CD4-positive, alpha-beta memory T cell (primary cell): Measurements from ENCODE around the gene TMUB2. TPM values are rescaled to one million over a fixed set of nuclear protein-coding genes. Genes with fewer than 3 reads are reported as not detected.

Experiments
- CTCF ChIA-PET: fragments of 350-600 bp; sonication (Branson Sonifier 250); formaldehyde crosslinking; loops from one replicate; lab custom pipeline; 2021; ENCODE audit warnings: inconsistent platforms; ENCODE audit not compliant: partially characterized antibody; lab: Charles Lee
- POLR2A ChIA-PET: fragments of 350-600 bp; sonication (Branson Sonifier 250); formaldehyde crosslinking; loops from one replicate; lab custom pipeline; 2021; ENCODE audit not compliant: partially characterized antibody; lab: Charles Lee
- DNase-seq, 5 donors: peaks; one replicate each; pipeline versions ENCODE4 v3.0.0 to v3.0.0-alpha.2; 2020 to 2022; ENCODE audit warnings: mixed read lengths in 1 of 5
- H3K27ac ChIP-seq: one replicate; pipeline ENCODE4 v1.7.0; 2013; ENCODE audit warnings: low read depth, low read length
- H3K27me3 ChIP-seq: 2 replicates; pipeline ENCODE4 v1.7.0; 2013; ENCODE audit warnings: mild to moderate bottlenecking, low read length, moderate library complexity; ENCODE audit not compliant: insufficient read depth
- H3K36me3 ChIP-seq: 2 replicates; pipeline ENCODE4 v1.7.0; 2013; ENCODE audit warnings: mild to moderate bottlenecking, low read length, moderate library complexity; ENCODE audit not compliant: insufficient read depth
- H3K4me1 ChIP-seq: 2 replicates; pipeline ENCODE4 v1.7.0; 2013; ENCODE audit warnings: mild to moderate bottlenecking, low read length, moderate library complexity; ENCODE audit not compliant: insufficient read depth
- H3K4me3 ChIP-seq, 2 donors: one replicate each; pipeline ENCODE4 v1.7.0; 2013; ENCODE audit warnings: low read length in 2 of 2, mild to moderate bottlenecking in 1 of 2
- H3K9me3 ChIP-seq, 2 donors: one replicate each; pipeline ENCODE4 v1.7.0; 2013; ENCODE audit warnings: low read length in 2 of 2, control low read depth in 1 of 2; ENCODE audit not compliant: control insufficient read depth in 1 of 2
- H3K27ac Mint-ChIP-seq, 7 donors: one replicate each; pipeline ENCODE4 v1.8.0; 2020 to 2021; ENCODE audit warnings: mixed read lengths in 7 of 7, mild to moderate bottlenecking in 6 of 7, inconsistent platforms in 3 of 7, moderate library complexity in 3 of 7
- H3K27me3 Mint-ChIP-seq, 2 donors: one replicate each; pipeline ENCODE4 v1.8.0; 2020 to 2021; ENCODE audit warnings: mixed read lengths in 2 of 2
- H3K36me3 Mint-ChIP-seq, 2 donors: one replicate each; pipeline ENCODE4 v1.8.0; 2020 to 2021; ENCODE audit warnings: mixed read lengths in 2 of 2, inconsistent platforms in 1 of 2, mild to moderate bottlenecking in 1 of 2
- H3K4me1 Mint-ChIP-seq, 4 donors: one replicate each; pipeline ENCODE4 v1.8.0; 2020 to 2021; ENCODE audit warnings: mixed read lengths in 4 of 4, mild to moderate bottlenecking in 1 of 4
- H3K4me3 Mint-ChIP-seq, 8 donors: one replicate each; pipeline ENCODE4 v1.8.0; 2020 to 2021; ENCODE audit warnings: mixed read lengths in 8 of 8, mild to moderate bottlenecking in 7 of 8, moderate library complexity in 6 of 8, inconsistent platforms in 3 of 8
- H3K9me3 Mint-ChIP-seq, 8 donors: one replicate each; pipeline ENCODE4 v1.8.0; 2020 to 2021; ENCODE audit warnings: mixed read lengths in 8 of 8, mild to moderate bottlenecking in 5 of 8, inconsistent platforms in 3 of 8, moderate library complexity in 1 of 8
- intact Hi-C: fragments of 100-400 bp; cut with micrococcal nuclease; formaldehyde crosslinking; loops from one replicate; pipeline ENCODE4 v1.15.1; 2023
- polyA plus RNA-seq, 2 donors: library from polyadenylated mRNA; unstranded; fragments of 300-500 nt; fragmentation: Illumina TruSeq; gene quantifications; one replicate each; pipeline ENCODE4 v1.2.3, GENCODE V29; 2021
- total RNA-seq, 2 experiments: library from RNA; stranded (reverse); gene quantifications; one replicate each; pipeline ENCODE4 v1.2.3, GENCODE V29; 2021

Gene TMUB2
- total and polyA plus RNA-seq, 4 experiments from 2014 or later: 35.3 to 47.9 (median 40.4) TPM

GRCh38 chr17:44207743-44208142, 21.0 kb downstream of the TMUB2 start:
- Mint-ChIP-seq H3K4me1 (peaks cover 22 to 54% (median 29%) of the 10 kb centered on the region in 4 donors), H3K9me3 (no peaks in the 10 kb centered on the region), H3K27me3 (no peaks in the 10 kb centered on the region), H3K4me3 (no peak overlapping the region), H3K36me3 (peaks cover 13 to 34% of the 10 kb centered on the region in 2 donors), H3K27ac (peak overlapping the region in 1 of 7 donors; percentile 90)
- no peaks in the 10 kb centered on the region for H3K27me3 ChIP-seq
- ChIA-PET CTCF (interaction anchor here (3.0 to 6.8 kb wide), 2 partner anchors 9 to 123 kb away, joined by 19 to 107 read pairs; no protein-coding TSS in a partner anchor), POLR2A (interaction anchor here (1.0 to 15.7 kb wide), 6 partner anchors 8 to 117 kb away, joined by 3 to 325 read pairs (median 66); partner anchors contain the start of genes ATXN7L3, HDAC5, SLC25A39 and TMUB2)
- peaks cover 38% of the 10 kb centered on the region for H3K4me1 ChIP-seq
- no peak overlapping the region for H3K27ac ChIP-seq
- H3K4me3 ChIP-seq: no peak overlapping the region
- peaks cover 35% of the 10 kb centered on the region for H3K36me3 ChIP-seq
- DNase-seq: no peak
- intact Hi-C loops: no loop called here
- no peaks in the 10 kb centered on the region for H3K9me3 ChIP-seq

GRCh38 chr17:44209786-44210341, 23.1 kb downstream of the TMUB2 start:
- Mint-ChIP-seq H3K36me3 (peaks cover 25 to 47% of the 10 kb centered on the region in 2 donors), H3K4me1 (peaks cover 18 to 57% (median 30%) of the 10 kb centered on the region in 4 donors), H3K27ac (peak overlapping the region; percentile 25 to 91 (median 76)), H3K9me3 (no peaks in the 10 kb centered on the region), H3K4me3 (peak overlapping the region in 6 of 8 donors; percentile 11 to 78 (median 54)), H3K27me3 (no peaks in the 10 kb centered on the region)
- Histone ChIP-seq H3K27me3 (no peaks in the 10 kb centered on the region), H3K4me1 (peaks cover 37% of the 10 kb centered on the region), H3K4me3 (no peak overlapping the region), H3K36me3 (peaks cover 46% of the 10 kb centered on the region), H3K9me3 (no peaks in the 10 kb centered on the region), H3K27ac (peak overlapping the region; percentile 47)
- intact Hi-C loops: loop anchor here (1.0 kb wide), 3 partner anchors 8 to 121 kb away; no protein-coding TSS in a partner anchor
- ChIA-PET CTCF (interaction anchor here (0.6 to 6.8 kb wide), 33 partner anchors 8 to 299 kb away, joined by 3 to 107 read pairs (median 7); partner anchors contain the start of genes FAM171A2, GRN, HDAC5 and RUNDC3A), POLR2A (interaction anchor here (0.6 to 15.7 kb wide), 15 partner anchors 9 to 140 kb away, joined by 3 to 325 read pairs (median 6); partner anchors contain the start of genes ATXN7L3, GRN, HDAC5 and SLC25A39)
- DNase-seq: no peak

DNA sequence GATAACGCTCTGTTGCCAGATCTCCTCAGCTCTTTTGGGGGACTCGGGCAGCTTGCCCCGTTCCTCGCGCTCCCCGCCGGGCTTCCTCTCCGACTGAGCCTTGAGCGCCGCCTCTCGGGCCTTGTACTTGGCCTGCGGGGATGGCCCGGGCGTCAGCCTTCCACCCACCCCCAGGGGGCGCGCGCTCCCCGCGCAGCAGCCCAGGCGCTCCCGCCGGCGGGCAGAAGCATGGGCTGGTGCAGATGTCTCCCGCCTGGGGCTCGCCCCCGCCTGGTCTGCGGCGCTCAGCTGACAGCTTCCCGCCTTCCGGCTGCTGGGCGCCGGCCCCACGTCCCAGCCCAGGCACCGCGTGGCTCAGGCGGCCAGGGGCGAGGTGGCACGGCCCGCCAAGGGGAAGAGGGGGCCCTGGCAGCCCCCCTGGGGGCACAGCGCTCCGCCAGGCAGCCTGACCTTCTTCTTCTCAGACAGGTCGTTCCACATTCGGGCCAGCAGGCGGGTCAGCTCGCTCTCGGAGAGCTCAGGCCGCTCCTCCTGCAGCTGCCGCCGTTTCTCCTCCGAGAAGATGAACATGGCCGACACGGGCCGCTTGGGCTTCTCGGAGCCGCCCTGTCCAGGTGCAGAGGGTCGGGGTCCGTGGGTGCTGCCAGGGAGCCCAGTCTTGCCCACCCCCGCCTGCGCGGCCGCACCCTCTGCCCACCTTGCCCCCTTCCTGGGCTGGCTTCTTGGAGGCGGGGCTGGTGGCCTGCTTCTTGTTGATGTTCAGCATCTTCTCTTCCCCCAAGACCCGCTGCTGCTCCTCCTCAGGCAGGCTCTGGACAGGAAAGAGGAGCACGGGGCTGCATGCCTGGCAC, 23.8 kb downstream of the TMUB2 start:
- peaks cover 25 to 64% (median 36%) of the 10 kb centered on the region in 4 donors for H3K4me1 Mint-ChIP-seq
- H3K4me3 Mint-ChIP-seq: peak overlapping the region in 6 of 8 donors; percentile 11 to 78 (median 54)

DNA sequence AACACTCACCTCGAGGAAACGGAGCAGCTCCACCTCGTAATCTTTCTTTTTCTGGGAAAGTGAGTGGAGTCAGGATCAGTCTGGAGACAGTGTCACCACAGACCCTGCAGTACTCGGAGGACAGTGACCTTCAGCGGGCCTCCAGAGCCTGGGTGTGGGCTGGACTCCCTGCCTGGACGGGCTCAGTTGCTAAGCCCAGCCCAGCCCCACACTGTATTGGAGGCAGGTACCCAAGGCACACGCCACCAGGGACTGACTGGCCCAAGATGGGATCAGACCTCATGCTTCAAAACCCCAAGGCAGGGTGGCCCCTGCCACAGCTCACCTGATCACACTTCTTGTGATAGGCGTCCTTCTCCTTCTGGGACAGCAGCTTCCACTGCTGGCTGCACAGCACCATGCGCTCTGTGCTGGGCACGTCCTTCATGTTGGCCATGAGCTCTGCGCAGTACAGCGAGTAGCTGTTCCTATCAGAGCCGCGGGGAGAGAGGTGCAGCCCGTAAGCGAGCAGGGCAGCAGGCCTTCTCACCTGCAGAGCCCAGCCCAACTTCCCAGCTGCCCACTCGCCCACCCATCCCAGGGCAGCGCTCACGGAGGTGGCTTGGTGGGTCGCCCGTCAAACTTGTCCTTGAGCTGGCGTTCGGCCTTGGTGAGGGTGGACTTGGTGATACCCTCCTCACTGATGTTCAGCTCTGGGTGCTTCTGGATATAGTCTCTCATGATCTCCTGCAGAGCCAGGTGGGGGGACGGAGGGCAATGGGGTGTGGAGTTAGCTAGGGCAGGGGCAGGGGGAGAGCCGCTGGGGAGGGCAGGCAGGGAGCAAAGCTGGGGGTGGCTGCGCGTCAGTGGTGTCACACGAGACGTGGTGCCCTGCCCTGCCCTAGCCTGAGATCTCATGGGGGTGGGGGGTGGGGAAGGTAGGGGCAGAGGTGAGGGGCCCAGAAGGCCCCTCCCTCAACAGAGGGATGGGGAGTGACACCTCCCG, 24.8 kb downstream of the TMUB2 start:
- H3K4me1 Mint-ChIP-seq: peaks cover 27 to 69% (median 44%) of the 10 kb centered on the region in 4 donors
- intact Hi-C loops: no loop called here

More for the DNA sequence above, 23.8 kb downstream of the TMUB2 start:
- H3K27me3 Mint-ChIP-seq: no peaks in the 10 kb centered on the region
- ChIA-PET CTCF (interaction anchor here (0.6 to 6.8 kb wide), 32 partner anchors 8 to 299 kb away, joined by 3 to 107 read pairs (median 7); partner anchors contain the start of genes FAM171A2, GRN, RUNDC3A and SLC25A39), POLR2A (interaction anchor here (0.6 to 15.7 kb wide), 17 partner anchors 8 to 145 kb away, joined by 3 to 325 read pairs (median 5); partner anchors contain the start of genes ATXN7L3, GRN, HDAC5 and SLC25A39)
- H3K9me3 Mint-ChIP-seq: no peaks in the 10 kb centered on the region
- H3K9me3 ChIP-seq: no peaks in the 10 kb centered on the region
- peak; percentile 86 to 93 (median 92) for DNase-seq
- H3K4me3 ChIP-seq: no peak overlapping the region
- peaks cover 44% of the 10 kb centered on the region for H3K4me1 ChIP-seq
- intact Hi-C loops: loop anchor here (1.0 kb wide), 3 partner anchors 8 to 121 kb away; no protein-coding TSS in a partner anchor
- H3K27ac ChIP-seq: peak overlapping the region; percentile 47
- H3K27ac Mint-ChIP-seq: peak overlapping the region; percentile 25 to 91 (median 76)
- peaks cover 53% of the 10 kb centered on the region for H3K36me3 ChIP-seq
- peaks cover 32 to 53% of the 10 kb centered on the region in 2 donors for H3K36me3 Mint-ChIP-seq
- H3K27me3 ChIP-seq: no peaks in the 10 kb centered on the region

GRCh38 chr17:44212507-44213402, 26.0 kb downstream of the TMUB2 start:
- no peak overlapping the region for H3K4me3 ChIP-seq
- intact Hi-C loops: no loop called here
- Mint-ChIP-seq H3K9me3 (peaks cover 0 to 4% (median 0%) of the 10 kb centered on the region in 8 donors), H3K27ac (peak overlapping the region in 2 of 7 donors; percentile 68 to 91), H3K27me3 (no peaks in the 10 kb centered on the region), H3K4me3 (peak overlapping the region in 3 of 8 donors; percentile 25 to 57 (median 29)), H3K4me1 (peaks cover 37 to 81% (median 54%) of the 10 kb centered on the region in 4 donors), H3K36me3 (peaks cover 45 to 65% of the 10 kb centered on the region in 2 donors)
- no peak for DNase-seq
- no peak overlapping the region for H3K27ac ChIP-seq
- ChIA-PET POLR2A (interaction anchor here (0.7 to 15.7 kb wide), 13 partner anchors 6 to 141 kb away, joined by 3 to 325 read pairs (median 5); partner anchors contain the start of genes ATXN7L3, GRN, HDAC5 and SLC25A39), CTCF (interaction anchor here (1.4 to 6.8 kb wide), 6 partner anchors 8 to 138 kb away, joined by 3 to 107 read pairs (median 40); partner anchors contain the start of genes GRN and UBTF)
- peaks cover 65% of the 10 kb centered on the region for H3K4me1 ChIP-seq
- H3K9me3 ChIP-seq: no peaks in the 10 kb centered on the region
- no peaks in the 10 kb centered on the region for H3K27me3 ChIP-seq
- peaks cover 56% of the 10 kb centered on the region for H3K36me3 ChIP-seq

More for the DNA sequence above, 24.8 kb downstream of the TMUB2 start:
- Histone ChIP-seq H3K9me3 (no peaks in the 10 kb centered on the region), H3K27me3 (no peaks in the 10 kb centered on the region), H3K4me1 (peaks cover 54% of the 10 kb centered on the region), H3K4me3 (no peak overlapping the region), H3K27ac (no peak overlapping the region), H3K36me3 (peaks cover 63% of the 10 kb centered on the region)
- ChIA-PET CTCF (interaction anchor here (1.4 to 6.8 kb wide), 10 partner anchors 9 to 139 kb away, joined by 3 to 107 read pairs (median 24); partner anchors contain the start of genes GRN, RUNDC3A, SLC25A39 and UBTF), POLR2A (interaction anchor here (0.7 to 15.7 kb wide), 11 partner anchors 7 to 142 kb away, joined by 3 to 325 read pairs (median 11); partner anchors contain the start of genes ATXN7L3, GRN, HDAC5 and SLC25A39)
- H3K9me3 Mint-ChIP-seq: no peaks in the 10 kb centered on the region
- no peak for DNase-seq
- H3K4me3 Mint-ChIP-seq: peak overlapping the region in 2 of 8 donors; percentile 31 to 35
- peaks cover 42 to 63% of the 10 kb centered on the region in 2 donors for H3K36me3 Mint-ChIP-seq
- H3K27ac Mint-ChIP-seq: peak overlapping the region in 4 of 7 donors; percentile 3 to 46 (median 30)
- H3K27me3 Mint-ChIP-seq: no peaks in the 10 kb centered on the region
